A549 (cell line): Measurements from ENCODE around the gene MFNG.

Experiments used
- BHLHE40 ChIP-seq: IDR thresholded peaks from 2 replicates; pipeline ENCODE4 v1.6.1; 2012; ENCODE audit warnings: low read depth, low read length, inconsistent platforms
- EP300 ChIP-seq, 2 experiments: fragments of >200 bp; sonication (Bioruptor Twin); formaldehyde crosslinking; IDR thresholded peaks; 2 replicates in 1 of 2; 3 replicates in 1 of 2; pipeline ENCODE4 v1.6.1; 2016 to 2017
- ESRRA ChIP-seq: fragments of 150-350 bp; IDR thresholded peaks from 2 replicates; pipeline ENCODE4 v1.6.1; 2014; ENCODE audit warnings: mild to moderate bottlenecking, low read length, borderline replicate concordance
- KDM1A ChIP-seq: fragments of 200-600 bp; sonication (generic); IDR thresholded peaks from 2 replicates; pipeline ENCODE4 v1.6.1; 2016; ENCODE audit warnings: low read depth, mild to moderate bottlenecking
- MYC ChIP-seq: IDR thresholded peaks from 2 replicates; pipeline ENCODE4 v1.6.1; 2012; ENCODE audit warnings: mild to moderate bottlenecking, inconsistent platforms, low read length, improper control_type of control experiment, borderline replicate concordance
- POLR2A ChIP-seq: IDR thresholded peaks from 2 replicates; pipeline ENCODE4 v1.6.1; 2012; ENCODE audit warnings: mild to moderate bottlenecking, low read length
- TF ChIP-seq, protein P1 (sequence below): fragments of >200 bp; sonication (Bioruptor Twin); formaldehyde crosslinking; IDR thresholded peaks from 3 replicates; pipeline ENCODE4 v1.5.1; 2016
- TF ChIP-seq, protein P2 (sequence below): fragments of 200-600 bp; sonication (generic); IDR thresholded peaks from 2 replicates; pipeline ENCODE4 v1.6.1; 2016; ENCODE audit warnings: antibody characterized with exemption, mild to moderate bottlenecking, moderate library complexity
- TF ChIP-seq, protein P3 (sequence below): IDR thresholded peaks from 2 replicates; pipeline ENCODE4 v1.6.1; 2012

GRCh38 chr22:37479196-37479595 is 7.0 kb downstream of the MFNG start:
- TF ChIP-seq, protein P1, sequence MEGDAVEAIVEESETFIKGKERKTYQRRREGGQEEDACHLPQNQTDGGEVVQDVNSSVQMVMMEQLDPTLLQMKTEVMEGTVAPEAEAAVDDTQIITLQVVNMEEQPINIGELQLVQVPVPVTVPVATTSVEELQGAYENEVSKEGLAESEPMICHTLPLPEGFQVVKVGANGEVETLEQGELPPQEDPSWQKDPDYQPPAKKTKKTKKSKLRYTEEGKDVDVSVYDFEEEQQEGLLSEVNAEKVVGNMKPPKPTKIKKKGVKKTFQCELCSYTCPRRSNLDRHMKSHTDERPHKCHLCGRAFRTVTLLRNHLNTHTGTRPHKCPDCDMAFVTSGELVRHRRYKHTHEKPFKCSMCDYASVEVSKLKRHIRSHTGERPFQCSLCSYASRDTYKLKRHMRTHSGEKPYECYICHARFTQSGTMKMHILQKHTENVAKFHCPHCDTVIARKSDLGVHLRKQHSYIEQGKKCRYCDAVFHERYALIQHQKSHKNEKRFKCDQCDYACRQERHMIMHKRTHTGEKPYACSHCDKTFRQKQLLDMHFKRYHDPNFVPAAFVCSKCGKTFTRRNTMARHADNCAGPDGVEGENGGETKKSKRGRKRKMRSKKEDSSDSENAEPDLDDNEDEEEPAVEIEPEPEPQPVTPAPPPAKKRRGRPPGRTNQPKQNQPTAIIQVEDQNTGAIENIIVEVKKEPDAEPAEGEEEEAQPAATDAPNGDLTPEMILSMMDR = no peak
- TF ChIP-seq BHLHE40 (no peak), POLR2A (no peak), EP300 (IDR thresholded peaks at IDR 0.05) (no peak), KDM1A (no peak), ESRRA (no peak), MYC (no peak)
- TF ChIP-seq, protein P2, sequence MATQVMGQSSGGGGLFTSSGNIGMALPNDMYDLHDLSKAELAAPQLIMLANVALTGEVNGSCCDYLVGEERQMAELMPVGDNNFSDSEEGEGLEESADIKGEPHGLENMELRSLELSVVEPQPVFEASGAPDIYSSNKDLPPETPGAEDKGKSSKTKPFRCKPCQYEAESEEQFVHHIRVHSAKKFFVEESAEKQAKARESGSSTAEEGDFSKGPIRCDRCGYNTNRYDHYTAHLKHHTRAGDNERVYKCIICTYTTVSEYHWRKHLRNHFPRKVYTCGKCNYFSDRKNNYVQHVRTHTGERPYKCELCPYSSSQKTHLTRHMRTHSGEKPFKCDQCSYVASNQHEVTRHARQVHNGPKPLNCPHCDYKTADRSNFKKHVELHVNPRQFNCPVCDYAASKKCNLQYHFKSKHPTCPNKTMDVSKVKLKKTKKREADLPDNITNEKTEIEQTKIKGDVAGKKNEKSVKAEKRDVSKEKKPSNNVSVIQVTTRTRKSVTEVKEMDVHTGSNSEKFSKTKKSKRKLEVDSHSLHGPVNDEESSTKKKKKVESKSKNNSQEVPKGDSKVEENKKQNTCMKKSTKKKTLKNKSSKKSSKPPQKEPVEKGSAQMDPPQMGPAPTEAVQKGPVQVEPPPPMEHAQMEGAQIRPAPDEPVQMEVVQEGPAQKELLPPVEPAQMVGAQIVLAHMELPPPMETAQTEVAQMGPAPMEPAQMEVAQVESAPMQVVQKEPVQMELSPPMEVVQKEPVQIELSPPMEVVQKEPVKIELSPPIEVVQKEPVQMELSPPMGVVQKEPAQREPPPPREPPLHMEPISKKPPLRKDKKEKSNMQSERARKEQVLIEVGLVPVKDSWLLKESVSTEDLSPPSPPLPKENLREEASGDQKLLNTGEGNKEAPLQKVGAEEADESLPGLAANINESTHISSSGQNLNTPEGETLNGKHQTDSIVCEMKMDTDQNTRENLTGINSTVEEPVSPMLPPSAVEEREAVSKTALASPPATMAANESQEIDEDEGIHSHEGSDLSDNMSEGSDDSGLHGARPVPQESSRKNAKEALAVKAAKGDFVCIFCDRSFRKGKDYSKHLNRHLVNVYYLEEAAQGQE = no peak
- TF ChIP-seq, protein P3, sequence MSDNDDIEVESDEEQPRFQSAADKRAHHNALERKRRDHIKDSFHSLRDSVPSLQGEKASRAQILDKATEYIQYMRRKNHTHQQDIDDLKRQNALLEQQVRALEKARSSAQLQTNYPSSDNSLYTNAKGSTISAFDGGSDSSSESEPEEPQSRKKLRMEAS = no peak
